Aorta (tissue), 5 donors: ENCODE results near the gene WNT5A. TPM values are rescaled to one million over a fixed set of nuclear protein-coding genes. Genes with fewer than 3 reads are reported as not detected.

ENCODE experiments used
- ATAC-seq: fragments of 200-7000 bp; cut with Tn5 transposase; one replicate; pipeline ENCODE4 v1.9.1; 2022; ENCODE audit warnings: moderate library complexity; ENCODE audit not compliant: low FRiP score
- DNase-seq, 2 donors: peaks; one replicate each; pipeline ENCODE4 v3.0.0-alpha.2; 2020
- H3K27ac ChIP-seq, 2 donors: one replicate each; pipeline ENCODE4 v1.5.1; 2013; ENCODE audit warnings: low read length in 2 of 2, mild to moderate bottlenecking in 2 of 2, moderate library complexity in 2 of 2, control low read depth in 1 of 2, inconsistent platforms in 1 of 2, low read depth in 1 of 2
- H3K27me3 ChIP-seq, 2 donors: one replicate each; pipeline ENCODE4 v1.6.1; 2013; ENCODE audit warnings: control low read depth in 1 of 2, low read length in 1 of 2, mild to moderate bottlenecking in 1 of 2, moderate library complexity in 1 of 2; ENCODE audit not compliant: insufficient read depth in 2 of 2, control insufficient read depth in 1 of 2
- H3K36me3 ChIP-seq, 2 donors: one replicate each; pipeline ENCODE4 v1.6.1; 2013; ENCODE audit warnings: control low read depth in 1 of 2, low read length in 1 of 2, mild to moderate bottlenecking in 1 of 2; ENCODE audit not compliant: insufficient read depth in 2 of 2, control insufficient read depth in 1 of 2
- H3K4me1 ChIP-seq, 2 donors: one replicate each; pipeline ENCODE4 v1.6.1; 2013; ENCODE audit warnings: low read length in 2 of 2, control low read depth in 1 of 2, mild to moderate bottlenecking in 1 of 2, moderate library complexity in 1 of 2; ENCODE audit not compliant: insufficient read depth in 2 of 2, control insufficient read depth in 1 of 2
- H3K4me3 ChIP-seq, 2 donors: one replicate each; pipeline ENCODE4 v1.5.1; 2013; ENCODE audit warnings: low read length in 2 of 2, control low read depth in 1 of 2, mild to moderate bottlenecking in 1 of 2
- H3K9me3 ChIP-seq: one replicate; pipeline ENCODE4 v1.6.1; 2013; ENCODE audit warnings: mild to moderate bottlenecking, low read length; ENCODE audit not compliant: control insufficient read depth
- WGBS, 2 donors: extraction: QIAGEN DNeasy Blood & Tissue Kit; methylation state at CpG; one replicate each; pipeline ENCODE4 v1.1.7; 2013; 5-methylcytosine and 5-hydroxymethylcytosine counted together
- intact Hi-C, 2 donors: fragments of 100-400 bp; cut with DNase I; formaldehyde crosslinking; loops; one replicate each; pipeline versions ENCODE4 v1.14.2 to v1.15.0; 2022
- polyA plus RNA-seq, 2 donors: library from polyadenylated mRNA; stranded (reverse); fragments of 200-250 nt; gene quantifications; one replicate each; pipeline ENCODE4 v1.2.3, GENCODE V29; 2013
- total RNA-seq, 2 donors: library from RNA; stranded (reverse); fragmentation: NEBNext Ultra II Directional; extraction: Animal tissue kit (Norgen Biotek cat#: 25700); gene quantifications; one replicate each; pipeline ENCODE4 v1.2.1, GENCODE V29; 2021
- donor health status: healthy with polysubstance abuse.
- donor health status: Bipolar disorder and iron deficiency.
- donor health status: DM: no; HTN: no; CAD: no.
- donor health status: DM: no; HTN: no; CAD: no.
- donor health status: DM: yes; HTN: yes; CAD: no.

The WNT5A gene
- total and polyA plus RNA-seq, 4 donors: 0.13 to 10.6 (median 0.43) TPM

GRCh38 chr3:55498520-55498919 is 11.4 kb upstream of the WNT5A start:
- DNase-seq: no peak
- Histone ChIP-seq H3K4me1 (no peaks in the 10 kb centered on the region), H3K9me3 (no peaks in the 10 kb centered on the region), H3K27ac (no peak overlapping the region), H3K27me3 (peaks cover 0 to 3% of the 10 kb centered on the region in 2 donors), H3K36me3 (no peaks in the 10 kb centered on the region), H3K4me3 (no peak overlapping the region)
- WGBS, 2 donors: 85 to 86% methylated on average over 4 of the region's 4 CpGs
- no peak for ATAC-seq
- intact Hi-C loops: no loop called here

GRCh38 chr3:55497250-55497649 is 10.1 kb upstream of the WNT5A start:
- ATAC-seq: peak; percentile 54
- Histone ChIP-seq H3K4me1 (no peaks in the 10 kb centered on the region), H3K4me3 (no peak overlapping the region), H3K9me3 (no peaks in the 10 kb centered on the region), H3K36me3 (no peaks in the 10 kb centered on the region), H3K27ac (no peak overlapping the region), H3K27me3 (peaks cover 0 to 3% of the 10 kb centered on the region in 2 donors)
- no peak for DNase-seq
- intact Hi-C loops: no loop called here

GRCh38 chr3:55494976-55495375 is 7.9 kb upstream of the WNT5A start:
- no peak overlapping the region for H3K27ac ChIP-seq
- H3K36me3 ChIP-seq: no peaks in the 10 kb centered on the region
- DNase-seq: no peak
- no peak for ATAC-seq
- H3K27me3 ChIP-seq: peaks cover 0 to 3% of the 10 kb centered on the region in 2 donors
- no peaks in the 10 kb centered on the region for H3K9me3 ChIP-seq
- no peaks in the 10 kb centered on the region for H3K4me1 ChIP-seq
- no peak overlapping the region for H3K4me3 ChIP-seq
- 71 to 78% methylated on average over 2 of the region's 2 CpGs for WGBS, 2 donors
- intact Hi-C loops: no loop called here

GRCh38 chr3:55492976-55493375 is 5.9 kb upstream of the WNT5A start:
- ATAC-seq (no peak), DNase-seq (no peak)
- intact Hi-C loops: no loop called here
- Histone ChIP-seq H3K4me3 (no peak overlapping the region), H3K4me1 (no peaks in the 10 kb centered on the region), H3K27me3 (peaks cover 0 to 3% of the 10 kb centered on the region in 2 donors), H3K36me3 (no peaks in the 10 kb centered on the region), H3K27ac (no peak overlapping the region), H3K9me3 (no peaks in the 10 kb centered on the region)
- WGBS, 2 donors: 84 to 87% methylated on average over 5 of the region's 5 CpGs

GRCh38 chr3:55491296-55491816 is 4.2 kb upstream of the WNT5A start:
- no peak for ATAC-seq
- no peak overlapping the region for H3K27ac ChIP-seq
- no peak for DNase-seq
- no peak overlapping the region for H3K4me3 ChIP-seq
- intact Hi-C loops: no loop called here
- H3K36me3 ChIP-seq: no peaks in the 10 kb centered on the region
- no peaks in the 10 kb centered on the region for H3K9me3 ChIP-seq
- 67 to 75% methylated on average over 7 of the region's 7 CpGs for WGBS, 2 donors
- H3K27me3 ChIP-seq: no peaks in the 10 kb centered on the region
- H3K4me1 ChIP-seq: no peaks in the 10 kb centered on the region

GRCh38 chr3:55490276-55490913 is 3.3 kb upstream of the WNT5A start:
- DNase-seq (no peak), ATAC-seq (no peak)
- no peaks in the 10 kb centered on the region for H3K36me3 ChIP-seq
- intact Hi-C loops: no loop called here
- no peaks in the 10 kb centered on the region for H3K4me1 ChIP-seq
- no peaks in the 10 kb centered on the region for H3K9me3 ChIP-seq
- H3K4me3 ChIP-seq: no peak overlapping the region
- no peak overlapping the region for H3K27ac ChIP-seq
- H3K27me3 ChIP-seq: no peaks in the 10 kb centered on the region
- WGBS, 2 donors: 41 to 50% methylated on average over 3 of the region's 3 CpGs

GRCh38 chr3:55489798-55490132 is 2.7 kb upstream of the WNT5A start:
- WGBS, 2 donors: 4 to 5% methylated on average over 17 of the region's 17 CpGs
- DNase-seq (no peak), ATAC-seq (no peak)
- no peaks in the 10 kb centered on the region for H3K27me3 ChIP-seq
- no peaks in the 10 kb centered on the region for H3K36me3 ChIP-seq
- intact Hi-C loops: loop anchor here in 1 of 2 donors (10.0 kb wide), 1 partner anchor 1005 kb away; no protein-coding TSS in a partner anchor
- no peaks in the 10 kb centered on the region for H3K9me3 ChIP-seq
- no peak overlapping the region for H3K27ac ChIP-seq
- H3K4me3 ChIP-seq: no peak overlapping the region
- no peaks in the 10 kb centered on the region for H3K4me1 ChIP-seq

GRCh38 chr3:55488398-55489055 is 1.4 kb upstream of the WNT5A start:
- Histone ChIP-seq H3K27ac (no peak overlapping the region), H3K9me3 (no peaks in the 10 kb centered on the region), H3K4me3 (peak overlapping the region; percentile 24 to 66), H3K4me1 (no peaks in the 10 kb centered on the region), H3K27me3 (no peaks in the 10 kb centered on the region), H3K36me3 (no peaks in the 10 kb centered on the region)
- DNase-seq: peak in 1 of 2 donors; percentile 66
- WGBS, 2 donors: 1% methylated on average over 29 to 30 of the region's 30 CpGs
- intact Hi-C loops: loop anchor here in 1 of 2 donors (10.0 kb wide), 1 partner anchor 1006 kb away; no protein-coding TSS in a partner anchor
- no peak for ATAC-seq
